Mucosa of descending colon (tissue), 3 donors: ENCODE data around the gene PHTF2. TPM values are rescaled to one million over a fixed set of nuclear protein-coding genes. Genes with fewer than 3 reads are reported as not detected.

Experiments used
- ATAC-seq: fragments of 200-7000 bp; cut with Tn5 transposase; one replicate; pipeline ENCODE4 v1.9.1; 2020; ENCODE audit warnings: mild to moderate bottlenecking, moderate library complexity
- DNase-seq, 3 donors: peaks; one replicate each; pipeline ENCODE4 v3.0.0-alpha.2; 2020
- H3K36me3 ChIP-seq: fragments of 200-600 bp; one replicate; pipeline ENCODE4 v1.8.0; 2021; ENCODE audit warnings: low read depth, mild to moderate bottlenecking
- H3K4me1 ChIP-seq: fragments of 200-600 bp; one replicate; pipeline ENCODE4 v1.8.0; 2021; ENCODE audit warnings: low read depth, mild to moderate bottlenecking
- H3K4me3 ChIP-seq: fragments of 200-600 bp; one replicate; pipeline ENCODE4 v1.8.0; 2021; ENCODE audit warnings: mild to moderate bottlenecking
- H3K9me3 ChIP-seq: fragments of 200-600 bp; one replicate; pipeline ENCODE4 v1.8.0; 2021; ENCODE audit warnings: mild to moderate bottlenecking
- CTCF ChIP-seq: fragments of 200-600 bp; IDR thresholded peaks from one replicate; pipeline ENCODE4 v1.8.0; 2022; ENCODE audit warnings: antibody characterized with exemption, mild to moderate bottlenecking
- intact Hi-C, 2 donors: fragments of 100-400 bp; cut with DNase I in 1 of 2; cut with micrococcal nuclease in 1 of 2; formaldehyde crosslinking; loops; one replicate each; pipeline versions ENCODE4 v1.11.0 to v1.11.1; 2022; cut with DNase I, micrococcal nuclease
- long read RNA-seq, 2 donors: library from polyadenylated mRNA; unstranded; transcript quantifications; one replicate each; pipeline ENCODE4 v2.0.0, GENCODE V29; 2019 to 2021
- total RNA-seq, 3 donors: library from RNA; stranded (reverse); fragmentation: NEBNext Ultra II Directional in 2 of 3; extraction: Animal tissue kit (Norgen Biotek cat#: 25700) in 2 of 3; gene quantifications; one replicate each; pipeline versions ENCODE4 v1.2.1 to v1.2.4, GENCODE V29; 2021 to 2023
- donor health status: DM: no; HTN: no; CAD: no; lungs with moderate emphysema.
- donor health status: DM: no; HTN: no; CAD: no.
- donor health status: DM: no; HTN: yes; CAD: no.

The PHTF2 gene
- total RNA-seq = 10 to 100 TPM; 13.1 to 15.2 (median 13.7) TPM
- long read RNA-seq, donor 1, full-length matches to known transcripts = 7 of 7 reads
- long read RNA-seq, donor 1, partial matches to known transcripts = 0 of 7 reads
- long read RNA-seq, donor 1, other reads (novel, unspliced or antisense) = 0 of 7 reads
- long read RNA-seq, donor 2, partial matches to known transcripts = 3 of 5 reads
- long read RNA-seq, donor 2, other reads (novel, unspliced or antisense) = 2 of 5 reads

GRCh38 chr7:77798394-77799077 lies at the start of gene PHTF2, which contains the start of gene TMEM60:
PHTF2 (plus strand) TSS chr7:77798773.
TMEM60 (minus strand) TSS chr7:77798434; CDS start chr7:77794373, 4,061 bp downstream.
- Histone ChIP-seq H3K4me1 (peaks cover 35% of the 10 kb centered on the region), H3K9me3 (no peaks in the 10 kb centered on the region), H3K4me3 (peak within 1 kb of the TSS; percentile 75), H3K36me3 (peaks cover 7% of the 10 kb centered on the region)
- no peak for TF ChIP-seq CTCF
- ATAC-seq (peak; percentile 91), DNase-seq (peak; percentile 98 to 99 (median 99))
- intact Hi-C loops = no loop called here

GRCh38 chr7:77752016-77752415 lies 46.6 kb upstream of the PHTF2 start:
- ATAC-seq (peak; percentile 51), DNase-seq (no peak)
- no peaks in the 10 kb centered on the region for H3K9me3 ChIP-seq
- intact Hi-C loops = loop anchor here in 1 of 2 donors (10.0 kb wide), 1 partner anchor 97 kb away; no protein-coding TSS in a partner anchor
- no peak for TF ChIP-seq CTCF
- no peaks in the 10 kb centered on the region for H3K4me1 ChIP-seq
- no peaks in the 10 kb centered on the region for H3K36me3 ChIP-seq
- no peak overlapping the region for H3K4me3 ChIP-seq

- H3K9me3 ChIP-seq = no peaks in the 10 kb centered on the region
- H3K36me3 ChIP-seq = no peaks in the 10 kb centered on the region
- intact Hi-C loops = loop anchor here in 1 of 2 donors (10.0 kb wide), 1 partner anchor 98 kb away; no protein-coding TSS in a partner anchor
- ATAC-seq (no peak), DNase-seq (no peak)
- H3K4me3 ChIP-seq = no peak overlapping the region
- no peaks in the 10 kb centered on the region for H3K4me1 ChIP-seq
- no peak for TF ChIP-seq CTCF
These were observed 45.4 kb upstream of the PHTF2 start for GRCh38 chr7:77753173-77753572.

DNA sequence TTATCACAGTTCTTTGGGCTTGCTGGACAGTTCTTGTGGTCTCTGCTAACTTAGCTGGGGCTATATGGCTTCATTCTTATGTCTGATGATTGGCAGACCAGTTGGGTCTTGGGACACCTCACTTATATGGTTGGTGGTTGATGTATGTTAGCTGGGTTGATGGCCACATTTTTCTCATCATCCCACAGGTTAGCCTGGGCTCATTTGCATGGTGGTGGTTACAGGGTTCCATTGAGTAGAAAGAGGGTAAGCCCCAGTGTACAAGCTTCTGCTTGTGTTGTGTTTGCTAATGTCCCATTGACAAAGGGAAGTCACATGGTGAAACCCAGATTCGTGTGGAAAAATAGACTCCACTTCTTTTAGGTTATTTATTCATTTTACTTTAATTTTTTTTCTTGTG lies 41.0 kb upstream of the PHTF2 start:
- ATAC-seq (peak; percentile 25), DNase-seq (no peak)
- H3K9me3 ChIP-seq = no peaks in the 10 kb centered on the region
- H3K4me3 ChIP-seq = no peak overlapping the region
- intact Hi-C loops = loop anchor here (5.0 to 10.0 kb wide), 2 partner anchors 100 to 103 kb away; no protein-coding TSS in a partner anchor
- no peak for TF ChIP-seq CTCF
- H3K36me3 ChIP-seq = no peaks in the 10 kb centered on the region
- H3K4me1 ChIP-seq = no peaks in the 10 kb centered on the region

- Histone ChIP-seq H3K36me3 (no peaks in the 10 kb centered on the region), H3K9me3 (no peaks in the 10 kb centered on the region), H3K4me1 (no peaks in the 10 kb centered on the region), H3K4me3 (no peak overlapping the region)
- peak; percentile 51 for TF ChIP-seq CTCF
- ATAC-seq (peak; percentile 86), DNase-seq (peak in 1 of 3 donors; percentile 95)
- intact Hi-C loops = loop anchor here (5.0 to 10.0 kb wide), 2 partner anchors 102 to 105 kb away; no protein-coding TSS in a partner anchor
These were observed 39.2 kb upstream of the PHTF2 start for GRCh38 chr7:77759294-77759889.
